Right renal cortex interstitium (tissue), 3 donors: ENCODE data around the gene C18orf32. TPM values are rescaled to one million over a fixed set of nuclear protein-coding genes. Genes with fewer than 3 reads are reported as not detected.
A peak's percentile ranks its signal among the peaks of the same experiment; 100 is the strongest.
"Not testable (repeated sequence)": the region's sequence is repeated elsewhere in the genome, so short reads cannot be mapped to it uniquely, and the experiment has no call there.

Experiments
- DNase-seq, 3 donors: peaks; one replicate each; pipeline ENCODE4 v3.0.0-alpha.2; 2013; ENCODE audit warnings: low read depth in 3 of 3, low spot score in 2 of 3
- polyA plus RNA-seq, 3 donors: library from polyadenylated mRNA; unstranded; fragments of 120-200 nt; gene quantifications; one replicate each; pipeline ENCODE4 v1.2.1, GENCODE V29; 2013; ENCODE audit not compliant: insufficient read length in 3 of 3

The C18orf32 gene
- 10 to 100 TPM; 28.3 to 35.6 (median 31.3) TPM for polyA plus RNA-seq

DNA sequence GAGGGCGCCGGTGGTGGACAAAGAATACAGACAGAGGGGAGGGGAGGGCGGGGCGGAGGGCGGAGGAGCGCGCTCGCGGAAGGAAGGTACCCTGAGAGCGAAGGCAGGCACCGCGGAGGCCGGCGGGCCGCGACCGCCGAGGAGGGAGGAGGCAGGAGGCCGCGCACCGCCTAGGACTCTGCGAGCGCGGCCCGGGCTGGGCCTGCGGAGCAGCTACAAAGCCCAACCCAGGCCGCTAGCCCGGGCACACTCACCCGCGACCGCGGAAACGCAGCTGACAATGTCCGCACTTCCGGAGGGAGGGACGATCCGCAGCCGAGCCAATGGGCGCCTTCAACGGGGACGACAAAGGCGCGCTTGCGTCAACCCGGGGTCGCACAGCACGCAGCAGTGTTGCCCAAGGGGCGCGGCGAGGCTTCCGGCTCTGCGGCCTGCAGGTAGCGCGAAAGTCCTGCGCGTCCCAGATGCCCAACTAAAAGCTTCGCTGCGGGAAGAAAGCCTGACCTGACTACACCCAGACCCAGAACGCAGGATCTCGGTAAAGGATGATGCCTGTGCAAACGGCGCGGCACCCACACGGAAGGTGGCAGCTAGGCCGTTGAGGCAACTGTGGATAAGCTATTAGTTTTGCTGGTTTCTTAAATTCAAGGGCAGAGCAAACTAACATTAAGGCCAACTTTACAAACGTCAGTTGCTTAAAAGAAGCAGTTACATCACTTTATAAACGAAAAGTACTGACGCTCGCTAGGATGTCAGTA lies at the start of gene C18orf32:
Gene C18orf32, minus strand, starts transcription at position 282 of the 758 bp plus-strand sequence. CDS start 3,486 bp downstream, outside the sequence.
- peak; percentile 72 to 90 (median 84) for DNase-seq

DNA sequence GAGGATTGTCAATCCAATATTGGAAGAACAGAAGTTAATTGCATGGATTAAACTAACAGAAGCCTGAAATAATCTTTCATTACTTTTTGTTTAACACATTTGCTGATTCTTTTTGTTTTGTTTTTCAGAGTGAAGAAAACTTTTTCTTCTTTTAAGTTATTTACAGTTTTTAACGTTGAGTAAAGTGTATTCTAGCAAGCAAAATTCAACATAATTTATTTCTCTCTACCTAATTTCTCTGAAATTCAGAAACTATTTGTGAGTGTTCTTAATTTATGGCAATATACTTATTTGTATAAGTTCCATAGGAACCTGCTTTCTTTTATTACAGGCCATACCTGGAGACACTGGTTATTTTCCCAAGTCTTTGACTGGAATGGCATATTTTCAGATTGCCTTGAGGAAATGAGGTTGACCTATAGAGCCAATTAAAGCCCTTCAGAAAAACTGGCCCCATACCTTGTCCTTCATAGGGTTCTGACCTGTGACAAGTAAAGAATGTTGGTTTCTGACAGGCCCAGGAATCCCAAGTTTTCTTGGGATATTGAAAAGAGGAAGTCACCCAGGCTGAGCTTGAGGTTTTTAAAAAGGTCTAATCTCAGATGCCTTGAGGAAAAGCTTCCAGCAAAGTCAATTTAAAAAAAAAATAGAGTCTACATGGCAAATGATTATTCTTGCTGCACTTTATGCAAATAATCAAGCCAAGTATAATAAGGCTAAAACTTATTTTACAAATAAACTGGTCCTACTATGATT lies 48.0 kb upstream of the C18orf32 start:
- DNase-seq: no peak

DNA sequence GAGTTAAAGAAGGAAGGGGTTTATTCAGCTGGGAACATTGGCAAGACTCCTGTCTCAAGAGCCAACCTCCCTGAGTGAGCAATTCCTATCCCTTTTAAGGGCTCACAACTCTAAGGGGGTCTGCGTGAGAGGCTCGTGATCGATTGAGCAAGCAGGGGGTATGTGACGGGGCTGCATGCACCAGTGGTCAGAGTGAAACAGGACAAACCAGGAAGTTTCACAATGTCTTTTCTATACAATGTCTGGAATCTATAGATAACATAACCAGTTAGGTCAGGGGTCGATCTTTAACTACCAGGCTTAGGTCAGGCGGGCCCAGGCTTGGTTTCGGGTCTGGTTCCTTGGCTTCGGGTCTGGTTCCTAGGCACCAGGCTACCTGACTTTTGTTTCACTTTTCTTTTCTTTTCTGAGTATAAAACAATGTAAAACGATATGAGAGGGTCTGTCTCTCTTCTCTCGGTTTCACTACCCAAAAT lies 44.7 kb upstream of the C18orf32 start:
- DNase-seq: no peak

DNA sequence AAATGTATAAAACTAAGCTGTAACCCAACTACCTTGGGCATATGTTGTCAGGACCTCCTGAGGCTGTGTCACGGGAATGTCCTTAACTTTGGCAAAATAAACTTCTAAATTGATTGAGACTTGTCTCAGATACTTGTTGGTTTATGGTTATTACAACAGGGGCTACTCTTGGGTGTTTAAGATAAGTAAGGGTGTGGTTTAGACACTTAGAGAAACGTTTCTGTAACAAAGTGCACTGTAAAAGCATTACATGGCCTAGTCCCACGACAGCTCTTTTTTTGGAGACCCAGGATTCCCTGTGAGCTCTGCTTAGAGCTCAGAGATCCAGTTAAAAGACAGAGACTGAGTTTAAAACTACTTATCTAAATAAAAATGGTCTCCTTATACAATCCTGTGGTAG lies 42.6 kb upstream of the C18orf32 start:
- DNase-seq: no peak

DNA sequence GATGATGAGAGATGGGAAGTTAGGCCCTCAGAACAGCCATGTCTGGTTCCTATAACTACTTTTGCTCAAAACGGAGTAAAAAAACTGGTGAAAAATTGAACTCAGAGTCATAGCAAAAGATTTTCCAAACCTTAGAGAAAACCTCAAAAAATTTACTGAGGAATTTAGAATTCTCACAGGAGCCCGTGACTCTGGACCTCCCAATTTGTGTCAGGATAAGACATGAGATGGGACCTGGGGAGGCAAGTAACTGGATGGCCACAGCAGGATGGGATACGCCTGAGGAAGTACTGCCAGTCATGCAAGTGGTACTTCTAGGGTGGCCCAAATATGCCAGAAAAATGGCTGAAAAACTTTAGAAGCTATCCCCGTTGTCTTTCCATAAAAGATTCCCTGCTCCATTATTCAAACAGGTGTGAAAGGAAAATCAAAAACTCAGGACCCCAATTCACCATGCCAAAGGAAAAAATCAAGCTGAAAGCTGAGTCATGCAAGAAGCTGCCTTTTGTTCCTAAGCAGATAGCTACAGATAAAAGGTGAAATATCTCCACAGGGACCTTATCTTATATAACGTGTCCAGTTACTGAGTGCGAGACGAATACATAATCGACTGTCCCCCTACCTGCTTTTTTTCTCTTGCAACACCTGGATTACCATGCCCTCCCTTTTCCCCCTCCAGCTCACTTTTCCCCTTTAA lies 40.7 kb upstream of the C18orf32 start:
- no peak for DNase-seq

DNA sequence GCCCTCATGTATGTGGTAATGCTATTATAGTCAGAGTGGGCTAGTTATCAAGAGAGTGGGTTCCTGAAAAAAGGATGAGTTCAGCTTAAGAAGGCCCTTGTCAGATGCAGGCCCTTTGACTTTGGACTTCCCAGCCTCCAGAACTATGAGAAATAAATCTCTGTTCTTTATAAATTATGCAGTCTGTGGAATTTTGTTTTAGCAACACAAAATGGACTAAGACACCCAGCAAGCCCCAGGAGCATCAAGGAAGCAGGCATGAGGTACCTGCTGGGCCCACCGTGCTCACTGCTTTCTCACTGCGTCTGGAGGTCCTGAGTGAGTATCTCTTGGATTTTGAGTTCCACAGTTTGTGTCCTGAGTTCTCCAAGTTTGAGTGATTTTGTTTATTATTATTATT lies 38.9 kb upstream of the C18orf32 start:
- DNase-seq: no peak

DNA sequence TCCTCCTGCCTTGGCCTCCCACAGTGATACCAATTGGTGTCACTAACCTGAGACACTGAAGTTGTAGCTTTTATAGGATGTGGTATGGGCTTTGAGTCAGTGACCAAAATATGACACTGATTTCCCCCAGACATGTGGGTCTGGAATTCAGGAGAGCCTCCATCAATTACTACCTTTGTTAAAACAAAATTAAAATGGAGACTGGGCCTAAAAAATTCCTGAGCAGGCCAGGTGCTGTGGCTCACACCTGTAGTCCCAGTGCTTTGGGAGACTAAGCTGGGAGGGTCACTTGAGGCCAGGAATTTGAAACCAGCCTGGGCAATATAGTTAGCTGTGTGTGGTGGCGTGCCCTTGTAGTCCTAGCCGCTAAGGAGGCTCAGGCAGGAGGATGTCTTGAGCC lies 37.9 kb upstream of the C18orf32 start:
- no peak for DNase-seq

DNA sequence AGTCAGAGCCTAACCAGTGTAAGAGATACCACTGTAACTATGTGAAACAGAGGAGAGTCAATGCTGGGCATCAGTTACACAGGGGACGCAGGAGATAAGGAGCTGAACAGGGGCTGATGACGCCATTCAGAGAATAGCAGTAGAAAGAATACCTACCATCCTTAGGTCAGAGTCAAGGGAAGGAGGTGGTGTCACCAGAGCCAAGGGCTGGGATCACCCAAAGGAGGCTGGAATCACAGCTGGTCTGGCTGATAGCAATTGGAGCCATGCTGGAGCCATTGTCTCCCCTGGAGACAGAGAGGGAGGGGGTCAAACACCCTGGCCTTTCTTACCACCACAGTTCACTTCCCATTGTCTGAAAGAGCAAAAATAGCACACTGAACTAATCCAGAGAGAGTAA lies 37.3 kb upstream of the C18orf32 start:
- no peak for DNase-seq

DNA sequence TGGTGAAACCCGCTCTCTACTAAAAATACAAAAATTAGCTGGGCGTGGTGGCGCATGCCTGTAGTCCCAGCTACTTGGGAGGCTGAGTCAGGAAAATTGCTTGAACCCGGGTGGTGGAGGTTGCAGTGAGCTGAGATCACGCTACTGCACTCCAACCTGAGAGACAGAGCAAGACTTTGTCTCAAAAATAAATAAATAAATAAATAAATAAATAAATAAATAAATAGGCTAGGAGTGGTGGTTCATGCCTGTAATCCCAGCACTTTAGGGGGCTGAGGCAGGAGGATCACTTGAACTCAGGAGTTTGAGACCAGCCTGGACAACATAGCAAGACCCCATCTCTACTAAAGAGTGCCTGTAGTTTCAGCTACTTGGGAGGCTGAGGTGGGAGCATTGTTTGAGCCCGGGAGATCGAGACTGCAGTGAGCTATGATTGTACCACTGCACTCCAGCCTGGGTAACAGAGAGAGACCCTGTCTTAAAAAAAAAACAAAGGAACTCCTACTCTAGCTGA lies 36.6 kb upstream of the C18orf32 start:
- DNase-seq: not testable (repeated sequence)

DNA sequence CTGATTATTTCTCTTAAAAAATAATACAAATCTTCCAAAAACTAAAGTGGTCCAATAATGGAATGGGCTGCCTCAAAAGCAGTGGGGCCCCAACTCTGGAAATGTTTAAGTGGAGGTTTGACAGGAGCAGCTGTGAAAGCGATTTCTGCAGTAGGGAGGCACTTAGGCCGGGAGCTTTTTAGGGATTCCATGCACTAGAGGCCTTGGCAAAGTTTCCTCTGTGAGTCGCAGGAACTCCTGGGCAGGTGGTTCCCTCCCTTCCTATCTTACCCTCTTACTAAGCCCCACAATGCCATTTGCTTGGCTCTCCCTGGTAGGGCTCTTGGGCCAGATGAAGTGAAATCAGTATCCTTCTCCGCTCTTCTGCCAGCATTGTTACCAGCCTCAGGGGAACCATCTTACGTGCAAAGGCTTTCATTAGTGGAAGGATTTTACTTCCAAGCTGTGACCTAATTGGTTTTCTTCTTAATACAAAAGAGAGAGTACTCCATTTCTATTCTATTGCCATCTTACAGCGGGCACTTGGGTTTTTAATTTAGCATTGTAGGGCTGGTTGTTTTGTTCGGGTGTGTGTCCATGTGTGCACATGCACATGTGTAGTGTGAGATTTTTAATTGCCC lies 34.3 kb upstream of the C18orf32 start:
- no peak for DNase-seq

DNA sequence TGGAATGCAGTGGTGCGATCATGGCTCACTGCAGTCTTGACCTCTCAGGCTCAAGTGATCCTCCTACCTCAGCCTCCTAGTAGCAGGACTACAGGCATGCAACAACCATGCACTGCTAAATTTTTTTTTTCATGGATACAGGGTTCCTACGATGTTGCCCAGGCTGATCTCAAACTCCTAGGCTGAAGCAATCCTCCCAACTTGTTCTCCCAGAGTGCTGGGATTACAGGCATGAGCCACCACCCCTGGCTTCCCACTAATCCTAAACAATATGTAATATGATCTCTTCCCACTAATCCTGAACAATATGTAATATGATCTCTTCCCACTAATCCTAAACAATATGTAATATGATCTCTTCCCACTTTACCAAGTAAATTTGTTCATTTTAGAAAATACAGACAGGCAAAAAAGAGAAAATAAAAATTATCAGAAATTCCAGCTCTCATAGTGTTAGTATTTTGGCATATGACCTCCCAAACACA lies 33.7 kb upstream of the C18orf32 start:
- no peak for DNase-seq

DNA sequence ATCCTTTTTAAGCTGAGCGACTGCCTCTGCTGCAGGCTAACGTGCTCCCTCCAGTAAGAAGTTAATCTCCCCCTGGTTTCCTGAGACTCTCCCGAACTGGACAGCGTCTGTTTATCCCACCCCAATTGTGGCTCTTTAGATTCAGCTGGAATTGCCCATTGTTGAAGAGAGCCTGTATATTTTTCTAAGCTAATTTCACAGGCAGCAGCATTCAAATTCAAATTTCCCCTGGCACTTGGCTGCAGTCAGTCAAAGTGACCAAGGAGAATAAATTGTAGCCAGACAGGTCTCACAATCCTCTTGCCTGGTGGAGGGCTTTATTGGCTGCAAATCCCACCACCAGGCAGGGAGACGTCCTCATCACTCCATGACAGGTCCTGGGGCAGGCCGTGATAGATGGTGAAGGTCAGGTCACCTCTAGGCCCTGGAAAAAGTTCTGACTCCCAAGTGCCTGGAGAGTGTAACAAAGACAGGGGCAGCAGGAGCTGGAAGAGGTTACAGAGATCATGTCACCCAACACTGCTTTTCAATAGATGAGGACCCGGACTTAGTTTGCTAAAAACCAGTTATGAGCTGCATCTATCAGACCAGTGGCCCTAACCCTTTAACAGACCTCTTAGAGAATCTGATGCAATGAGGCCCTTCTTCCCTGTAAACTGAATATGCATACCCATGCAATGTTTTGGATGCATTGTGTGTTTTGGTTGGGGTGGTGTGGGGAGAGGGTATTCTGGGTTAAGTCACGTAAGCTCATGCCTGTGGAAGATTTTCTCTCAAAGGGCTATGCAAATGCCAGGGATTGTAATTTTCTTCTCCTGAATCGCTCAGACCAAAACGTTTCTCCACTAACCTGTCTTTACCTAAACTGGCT lies 32.3 kb upstream of the C18orf32 start:
- DNase-seq: no peak

DNA sequence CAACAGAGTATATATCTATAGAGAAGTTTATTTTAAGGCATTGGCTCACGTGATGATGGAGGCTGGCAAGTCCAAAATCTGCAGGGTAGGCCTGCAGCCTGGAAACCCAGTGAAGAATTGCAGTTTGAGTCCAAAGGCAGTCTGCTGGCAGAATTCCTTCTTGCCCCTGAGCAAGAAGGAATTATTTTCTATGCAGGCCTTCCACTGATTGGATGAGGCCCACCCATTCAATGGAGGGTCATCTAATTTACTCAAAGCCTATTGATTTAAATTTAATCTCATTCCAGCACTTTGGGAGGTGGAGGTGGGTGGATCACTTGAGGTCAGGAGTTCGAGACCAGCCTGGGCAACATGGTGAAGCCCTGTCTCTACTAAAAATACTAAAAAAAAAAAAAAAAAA lies 30.4 kb upstream of the C18orf32 start:
- no peak for DNase-seq

DNA sequence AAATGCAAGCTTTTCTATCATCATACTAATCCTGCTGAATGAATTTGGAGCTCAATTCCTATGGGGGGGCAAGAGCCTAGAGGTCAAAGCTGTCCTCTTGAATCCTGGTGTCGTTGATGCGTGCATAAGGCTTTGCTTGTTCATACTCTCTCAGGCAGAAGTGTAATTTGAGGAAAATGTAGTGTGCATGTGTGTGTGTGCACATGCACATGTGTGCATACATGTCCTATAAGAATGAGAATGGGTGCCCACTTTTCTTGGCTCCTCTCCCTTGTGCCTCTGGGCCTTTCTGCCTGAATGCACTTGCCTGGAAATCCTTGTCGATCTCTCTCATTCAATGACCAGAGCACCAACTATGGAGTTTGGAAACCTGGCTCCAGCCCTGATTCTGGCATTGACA lies 28.5 kb upstream of the C18orf32 start:
- DNase-seq: no peak

DNA sequence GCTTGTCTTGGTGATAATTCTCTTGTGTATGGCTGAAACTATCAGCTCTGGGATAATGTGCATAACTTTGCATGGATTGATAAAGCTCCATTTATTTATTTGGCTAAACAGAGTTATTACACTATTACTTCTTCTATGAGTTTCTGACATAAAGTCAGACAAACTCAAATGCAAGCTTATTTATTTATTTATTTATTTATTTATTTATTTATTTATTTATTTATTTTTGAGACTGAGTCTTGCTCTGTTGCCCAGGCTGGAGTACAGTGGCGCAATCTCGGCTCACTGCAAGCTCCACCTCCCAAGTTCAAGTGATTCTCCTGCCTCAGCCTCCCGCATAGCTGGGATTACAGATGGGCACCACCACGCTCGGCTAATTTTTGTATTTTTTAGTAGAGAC lies 28.0 kb upstream of the C18orf32 start:
- not testable (repeated sequence) for DNase-seq

DNA sequence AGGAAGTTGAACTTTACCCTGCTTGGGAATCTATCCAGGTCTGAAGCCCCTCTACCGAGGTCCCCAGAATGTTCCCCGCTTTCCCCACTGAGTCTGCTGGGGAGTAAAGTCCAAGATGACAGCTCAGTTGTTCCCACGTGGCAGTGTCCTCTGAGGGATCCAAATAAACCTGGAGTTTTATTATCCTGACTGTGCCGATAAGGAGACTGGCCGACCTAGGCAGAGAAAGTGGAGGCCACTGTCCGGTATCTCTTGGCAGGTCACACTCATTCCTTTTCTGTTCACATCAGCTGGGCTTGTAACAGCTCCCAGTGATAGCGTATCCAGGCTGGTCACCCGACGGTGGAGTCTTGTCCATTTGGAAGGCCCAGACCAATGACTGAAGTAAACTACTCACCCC lies 27.5 kb upstream of the C18orf32 start:
- DNase-seq: no peak

DNA sequence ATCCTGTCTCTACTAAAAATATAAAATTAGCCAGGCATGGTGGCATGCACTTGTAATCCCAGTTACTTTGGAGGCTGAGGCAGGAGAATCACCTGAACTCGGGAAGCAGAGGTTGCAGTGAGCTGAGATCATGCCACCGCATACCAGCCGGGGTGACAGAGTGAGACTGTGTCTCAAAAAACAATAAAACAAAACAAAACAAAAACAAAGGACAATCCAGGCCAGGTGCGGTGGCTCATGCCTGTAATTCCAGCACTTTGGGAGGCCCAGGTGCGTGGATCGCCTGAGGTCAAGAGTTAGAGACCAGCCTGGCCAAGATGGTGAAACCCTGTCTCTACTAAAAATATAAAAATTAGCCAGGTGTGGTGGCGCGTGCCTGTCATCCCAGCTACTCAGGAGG lies 25.8 kb upstream of the C18orf32 start:
- not testable (repeated sequence) for DNase-seq

DNA sequence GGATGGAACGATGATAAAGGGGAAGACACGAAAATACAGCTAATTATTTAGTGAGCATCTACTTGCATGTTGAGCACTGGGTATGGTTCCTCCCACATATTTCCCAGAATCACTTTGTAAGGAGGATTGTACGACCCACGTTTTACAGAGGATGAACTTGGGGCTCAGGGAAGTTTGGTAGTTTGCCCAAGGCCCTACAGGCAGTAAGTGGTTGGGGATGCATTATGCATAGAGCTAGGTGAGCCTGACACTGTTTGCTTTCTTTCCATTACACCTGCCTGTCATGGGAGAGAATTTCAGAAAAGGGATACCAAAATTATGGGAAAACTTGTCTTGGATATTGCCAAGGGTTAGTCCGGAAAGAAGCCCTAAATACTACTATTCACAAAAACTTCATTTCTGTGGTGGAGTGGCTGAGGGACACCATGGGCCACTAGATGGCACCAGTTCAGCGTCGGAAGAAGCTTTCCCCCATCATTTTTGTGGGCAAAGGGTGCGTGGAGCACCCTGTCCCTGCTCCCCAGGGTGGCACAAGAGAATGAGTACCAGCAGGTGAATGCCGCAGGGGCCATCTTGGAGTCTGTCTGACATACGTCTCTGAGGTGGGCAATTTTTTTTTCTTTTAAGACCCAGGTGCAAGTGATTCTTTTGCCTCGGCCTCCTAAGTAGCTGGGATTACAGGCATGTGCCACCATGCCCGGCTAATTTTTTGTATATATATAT lies 23.5 kb upstream of the C18orf32 start:
- no peak for DNase-seq

DNA sequence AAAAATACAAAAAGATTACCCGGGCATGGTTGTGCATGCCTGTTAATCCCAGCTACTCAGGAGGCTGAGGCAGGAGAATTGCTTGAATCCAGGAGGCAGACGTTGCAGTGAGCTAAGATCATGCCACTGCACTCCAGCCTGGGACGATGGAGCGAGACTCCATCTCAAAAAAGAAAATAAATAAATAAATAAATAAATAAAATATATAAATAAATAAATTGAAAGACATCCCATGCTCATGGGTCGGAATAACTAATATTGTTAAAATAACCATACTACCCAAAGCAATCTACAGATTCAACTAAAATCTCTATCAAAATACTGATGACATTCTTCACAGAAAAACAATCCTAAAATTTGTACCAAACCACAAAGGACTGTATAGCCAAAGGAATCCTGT lies 19.4 kb upstream of the C18orf32 start:
- DNase-seq: not testable (repeated sequence)
